SK-N-DZ (cell line): ENCODE measurements around the gene ITGB6.

ENCODE experiments used
- DNase-seq: peaks from one replicate; pipeline ENCODE4 v3.0.0-alpha.2; 2015; ENCODE audit warnings: low spot score

ITGB6 gene

DNA sequence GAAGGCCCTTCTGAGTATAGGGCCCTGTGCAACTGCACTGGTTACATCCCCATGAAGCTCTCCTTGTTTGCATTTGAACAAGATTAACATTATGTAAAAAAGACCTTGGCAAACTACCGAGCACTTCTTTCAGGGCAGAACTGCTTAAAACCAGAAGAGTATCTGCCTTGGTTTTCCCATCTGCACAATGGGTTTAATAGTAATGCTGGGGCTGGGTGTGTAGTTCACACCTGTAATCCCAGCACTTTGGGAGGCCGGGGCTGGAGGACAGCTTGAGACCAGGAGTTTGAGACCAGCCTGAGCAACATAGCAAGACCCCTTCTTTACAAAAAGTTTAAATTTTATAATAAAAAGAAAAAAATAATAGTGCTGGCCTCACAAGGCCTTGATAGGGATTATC, 146.1 kb downstream of the ITGB6 start:
- no peak for DNase-seq

DNA sequence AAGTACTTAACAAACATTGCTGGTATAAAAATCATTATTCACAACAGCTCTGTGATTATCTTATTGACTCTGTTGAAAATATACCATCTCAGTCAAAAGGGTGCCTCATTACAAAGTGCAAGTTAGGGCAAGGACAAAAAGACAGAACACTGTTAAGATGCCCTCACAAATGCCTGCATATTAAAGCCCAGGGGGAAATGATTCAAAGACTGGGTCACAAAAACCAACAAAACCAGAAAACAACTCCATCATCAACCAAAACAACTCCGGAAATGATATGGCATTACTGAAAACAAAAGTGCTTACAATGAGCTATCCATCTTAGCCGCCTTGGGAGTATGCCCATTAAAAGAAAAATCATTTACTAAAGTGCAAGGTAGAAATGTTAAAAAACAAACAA, 147.5 kb downstream of the ITGB6 start:
- DNase-seq, result no peak

DNA sequence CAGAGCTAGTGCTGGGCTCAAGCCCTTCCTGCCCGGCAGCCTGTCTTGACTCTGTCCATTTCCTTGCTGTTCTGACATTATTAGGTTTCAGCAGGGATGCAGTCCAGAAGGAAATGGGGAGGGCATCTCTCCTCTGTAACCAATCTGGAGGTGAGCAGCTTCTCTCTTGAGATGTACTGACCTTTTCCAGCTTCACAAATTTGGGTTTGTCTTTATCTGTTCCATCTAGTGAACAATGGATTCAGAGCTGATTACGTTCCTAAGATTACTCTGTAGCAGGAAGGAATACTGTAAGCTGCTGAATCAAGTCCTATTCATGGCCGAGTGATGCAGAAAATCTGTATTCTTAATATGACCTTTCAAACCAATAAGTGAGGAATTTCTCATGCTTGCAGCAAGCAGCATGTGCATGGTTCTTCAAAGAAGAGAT, 148.7 kb downstream of the ITGB6 start:
- no peak for DNase-seq

DNA sequence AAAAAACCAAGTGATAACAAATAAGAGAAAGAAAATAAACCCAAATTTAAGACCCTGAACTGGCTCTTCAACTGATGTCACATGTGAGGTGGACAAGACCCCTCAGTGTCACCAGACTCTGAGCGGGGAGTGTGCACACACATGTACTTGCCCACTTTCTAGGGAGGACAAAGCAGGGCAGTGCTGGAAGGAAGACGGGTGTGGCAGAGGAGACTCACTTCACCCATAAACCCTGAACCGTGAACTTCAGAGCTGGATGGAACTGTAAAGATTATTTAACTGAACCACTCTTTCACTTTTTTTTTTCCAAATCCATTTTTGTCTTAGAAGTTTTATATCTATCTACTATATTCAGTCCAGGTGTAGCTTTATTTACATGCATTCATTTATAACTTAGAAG, 149.9 kb downstream of the ITGB6 start:
- no peak for DNase-seq
